WTC11 (cell line): ENCODE data around the gene ACSM3.

Source experiments
- CBFB ChIP-seq: sonication (generic); formaldehyde crosslinking; IDR thresholded peaks from 2 replicates; pipeline ENCODE4 v1.8.1; 2022; ENCODE audit warnings: mild to moderate bottlenecking, low read depth, missing genetic modification reagents
- CTCF ChIP-seq: fragments of 200-600 bp; IDR thresholded peaks from 2 replicates; pipeline ENCODE4 v1.8.0; 2022; ENCODE audit warnings: antibody characterized with exemption
- E2F4 ChIP-seq: sonication (generic); formaldehyde crosslinking; IDR thresholded peaks from 2 replicates; pipeline ENCODE4 v1.8.1; 2022; ENCODE audit warnings: low read depth, mild to moderate bottlenecking, moderate library complexity, missing genetic modification reagents, borderline replicate concordance
- FOXJ3 ChIP-seq: sonication (generic); formaldehyde crosslinking; IDR thresholded peaks from 2 replicates; pipeline ENCODE4 v1.9.0; 2021; ENCODE audit warnings: missing genetic modification reagents, mild to moderate bottlenecking, borderline replicate concordance
- FOXK1 ChIP-seq: sonication (generic); formaldehyde crosslinking; IDR thresholded peaks from 2 replicates; pipeline ENCODE4 v1.8.0; 2022; ENCODE audit warnings: mild to moderate bottlenecking, moderate library complexity, missing genetic modification reagents
- IRF1 ChIP-seq: sonication (generic); formaldehyde crosslinking; IDR thresholded peaks from 2 replicates; pipeline ENCODE4 v1.8.0; 2023; ENCODE audit warnings: missing genetic modification reagents
- KAT7 ChIP-seq: sonication (generic); formaldehyde crosslinking; IDR thresholded peaks from 2 replicates; pipeline ENCODE4 v1.8.1; 2023; ENCODE audit warnings: missing genetic modification reagents, mild to moderate bottlenecking, borderline replicate concordance
- NR2C2 ChIP-seq: sonication (generic); formaldehyde crosslinking; IDR thresholded peaks from 2 replicates; pipeline ENCODE4 v1.8.0; 2022; ENCODE audit warnings: mild to moderate bottlenecking, missing genetic modification reagents
- STAT6 ChIP-seq: sonication (generic); formaldehyde crosslinking; conservative IDR thresholded peaks from 2 replicates; pipeline ENCODE4 v1.8.1; 2023; ENCODE audit warnings: mild to moderate bottlenecking, low read depth, missing genetic modification reagents, moderate library complexity
- TEAD1 ChIP-seq: sonication (generic); formaldehyde crosslinking; IDR thresholded peaks from 2 replicates; pipeline ENCODE4 v1.8.0; 2022; ENCODE audit warnings: mild to moderate bottlenecking, missing genetic modification reagents
- TEAD4 ChIP-seq: sonication (generic); formaldehyde crosslinking; IDR thresholded peaks from 2 replicates; pipeline ENCODE4 v1.8.0; 2022; ENCODE audit warnings: mild to moderate bottlenecking, missing genetic modification reagents
- USF1 ChIP-seq: sonication (generic); formaldehyde crosslinking; IDR thresholded peaks from 2 replicates; pipeline ENCODE4 v1.8.0; 2022; ENCODE audit warnings: mild to moderate bottlenecking, missing genetic modification reagents
- USF2 ChIP-seq: sonication (generic); formaldehyde crosslinking; IDR thresholded peaks from 2 replicates; pipeline ENCODE4 v1.8.1; 2023; ENCODE audit warnings: mild to moderate bottlenecking, missing genetic modification reagents, moderate library complexity
- ZNF281 ChIP-seq: sonication (generic); formaldehyde crosslinking; IDR thresholded peaks from 2 replicates; pipeline ENCODE4 v1.8.0; 2023; ENCODE audit warnings: mild to moderate bottlenecking, missing genetic modification reagents

- TF ChIP-seq CTCF, result no peak
- TF ChIP-seq TEAD4 (CRISPR knock-in tag), result no peak
- no peak for TF ChIP-seq TEAD1
- no peak for TF ChIP-seq IRF1 (CRISPR knock-in tag)
- TF ChIP-seq STAT6, result no peak
- TF ChIP-seq ZNF281, result no peak
- no peak for TF ChIP-seq FOXK1 (CRISPR knock-in tag)
- no peak for TF ChIP-seq NR2C2 (CRISPR knock-in tag)
- TF ChIP-seq USF1, result no peak
- no peak for TF ChIP-seq CBFB (CRISPR knock-in tag)
- TF ChIP-seq FOXJ3 (CRISPR knock-in tag), result no peak
- TF ChIP-seq USF2 (CRISPR knock-in tag), result no peak
- no peak for TF ChIP-seq E2F4 (CRISPR knock-in tag)
- TF ChIP-seq KAT7, result no peak
These were observed 10.1 kb upstream of the ACSM3 start for GRCh38 chr16:20753727-20754126.
